Liver (tissue), 3 donors: Measurements from ENCODE around the gene ST7.

ENCODE experiments used
- FOXA1 ChIP-seq: IDR thresholded peaks from 2 replicates; pipeline ENCODE4 v1.6.1; 2016; ENCODE audit warnings: antibody characterized with exemption
- GABPA ChIP-seq, 2 donors: IDR thresholded peaks in 1 of 2; conservative IDR thresholded peaks in 1 of 2; 2 replicates each; pipeline ENCODE4 v1.6.1; 2016; ENCODE audit warnings: antibody characterized with exemption in 2 of 2, mild to moderate bottlenecking in 1 of 2, moderate library complexity in 1 of 2
- HNF4A ChIP-seq, 2 donors: conservative IDR thresholded peaks; 2 replicates each; pipeline ENCODE4 v1.6.1; 2016; ENCODE audit warnings: antibody characterized with exemption in 2 of 2, mild to moderate bottlenecking in 2 of 2
- RAD21 ChIP-seq, 2 donors: IDR thresholded peaks; 2 replicates each; pipeline ENCODE4 v1.6.1; 2016; ENCODE audit warnings: antibody characterized with exemption in 2 of 2, mild to moderate bottlenecking in 2 of 2
- SP1 ChIP-seq: IDR thresholded peaks from 2 replicates; pipeline ENCODE4 v1.6.1; 2018; ENCODE audit warnings: antibody characterized with exemption, mild to moderate bottlenecking
- TAF1 ChIP-seq: conservative IDR thresholded peaks from 2 replicates; pipeline ENCODE4 v1.6.1; 2016; ENCODE audit warnings: antibody characterized with exemption, mild to moderate bottlenecking
- YY1 ChIP-seq: IDR thresholded peaks from 2 replicates; pipeline ENCODE4 v1.6.1; 2016; ENCODE audit warnings: antibody characterized with exemption, mild to moderate bottlenecking
- TF ChIP-seq, protein P1 (sequence below): IDR thresholded peaks from 2 replicates; pipeline ENCODE4 v1.6.1; 2016; ENCODE audit warnings: antibody characterized with exemption
- TF ChIP-seq, protein P2 (sequence below): fragments of 150-350 bp; IDR thresholded peaks from 2 replicates; pipeline ENCODE4 v1.5.1; 2017; ENCODE audit warnings: improper control_type of control experiment, low read depth, low read length; ENCODE audit not compliant: missing input control
- TF ChIP-seq, protein P3 (sequence below): IDR thresholded peaks from 2 replicates; pipeline ENCODE4 v1.6.1; 2016; ENCODE audit warnings: antibody characterized with exemption
- TF ChIP-seq, protein P4 (sequence below): IDR thresholded peaks from 2 replicates; pipeline ENCODE4 v1.6.1; 2016; ENCODE audit warnings: antibody characterized with exemption, mild to moderate bottlenecking
- donor health status: healthy.
- donor health status: healthy.

DNA sequence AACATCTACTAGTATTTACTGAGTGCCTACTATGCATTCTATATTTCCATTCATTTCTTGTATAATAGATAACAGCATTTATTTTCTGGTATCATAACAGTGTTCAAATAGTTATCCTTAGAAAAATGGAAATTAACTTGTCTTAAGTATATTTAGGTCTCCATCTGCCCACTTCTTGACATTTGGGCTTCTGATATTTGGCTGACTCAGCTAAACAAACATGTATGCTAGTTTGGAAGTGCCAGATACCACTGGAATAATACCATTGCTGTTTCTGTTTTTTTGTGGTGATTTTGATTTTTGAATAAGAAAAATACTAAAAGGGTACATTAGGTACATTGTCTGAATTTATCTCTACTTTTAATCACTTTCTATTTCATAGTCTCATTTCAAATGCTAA is 169.2 kb downstream of the ST7 start:
- TF ChIP-seq, protein P1, sequence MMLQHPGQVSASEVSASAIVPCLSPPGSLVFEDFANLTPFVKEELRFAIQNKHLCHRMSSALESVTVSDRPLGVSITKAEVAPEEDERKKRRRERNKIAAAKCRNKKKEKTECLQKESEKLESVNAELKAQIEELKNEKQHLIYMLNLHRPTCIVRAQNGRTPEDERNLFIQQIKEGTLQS = no peak
- TF ChIP-seq RAD21 (IDR thresholded peaks at IDR 0.05) = no peak
- TF ChIP-seq, protein P2, sequence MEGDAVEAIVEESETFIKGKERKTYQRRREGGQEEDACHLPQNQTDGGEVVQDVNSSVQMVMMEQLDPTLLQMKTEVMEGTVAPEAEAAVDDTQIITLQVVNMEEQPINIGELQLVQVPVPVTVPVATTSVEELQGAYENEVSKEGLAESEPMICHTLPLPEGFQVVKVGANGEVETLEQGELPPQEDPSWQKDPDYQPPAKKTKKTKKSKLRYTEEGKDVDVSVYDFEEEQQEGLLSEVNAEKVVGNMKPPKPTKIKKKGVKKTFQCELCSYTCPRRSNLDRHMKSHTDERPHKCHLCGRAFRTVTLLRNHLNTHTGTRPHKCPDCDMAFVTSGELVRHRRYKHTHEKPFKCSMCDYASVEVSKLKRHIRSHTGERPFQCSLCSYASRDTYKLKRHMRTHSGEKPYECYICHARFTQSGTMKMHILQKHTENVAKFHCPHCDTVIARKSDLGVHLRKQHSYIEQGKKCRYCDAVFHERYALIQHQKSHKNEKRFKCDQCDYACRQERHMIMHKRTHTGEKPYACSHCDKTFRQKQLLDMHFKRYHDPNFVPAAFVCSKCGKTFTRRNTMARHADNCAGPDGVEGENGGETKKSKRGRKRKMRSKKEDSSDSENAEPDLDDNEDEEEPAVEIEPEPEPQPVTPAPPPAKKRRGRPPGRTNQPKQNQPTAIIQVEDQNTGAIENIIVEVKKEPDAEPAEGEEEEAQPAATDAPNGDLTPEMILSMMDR = no peak
- no peak for TF ChIP-seq HNF4A (conservative IDR thresholded peaks at IDR 0.05)
- TF ChIP-seq YY1 = no peak
- no peak for TF ChIP-seq SP1
- TF ChIP-seq GABPA (IDR thresholded peaks at IDR 0.05 in 1 of 2, conservative IDR thresholded peaks at IDR 0.05 in 1 of 2) = no peak
- TF ChIP-seq, protein P3, sequence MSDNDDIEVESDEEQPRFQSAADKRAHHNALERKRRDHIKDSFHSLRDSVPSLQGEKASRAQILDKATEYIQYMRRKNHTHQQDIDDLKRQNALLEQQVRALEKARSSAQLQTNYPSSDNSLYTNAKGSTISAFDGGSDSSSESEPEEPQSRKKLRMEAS = no peak
- TF ChIP-seq, protein P4, sequence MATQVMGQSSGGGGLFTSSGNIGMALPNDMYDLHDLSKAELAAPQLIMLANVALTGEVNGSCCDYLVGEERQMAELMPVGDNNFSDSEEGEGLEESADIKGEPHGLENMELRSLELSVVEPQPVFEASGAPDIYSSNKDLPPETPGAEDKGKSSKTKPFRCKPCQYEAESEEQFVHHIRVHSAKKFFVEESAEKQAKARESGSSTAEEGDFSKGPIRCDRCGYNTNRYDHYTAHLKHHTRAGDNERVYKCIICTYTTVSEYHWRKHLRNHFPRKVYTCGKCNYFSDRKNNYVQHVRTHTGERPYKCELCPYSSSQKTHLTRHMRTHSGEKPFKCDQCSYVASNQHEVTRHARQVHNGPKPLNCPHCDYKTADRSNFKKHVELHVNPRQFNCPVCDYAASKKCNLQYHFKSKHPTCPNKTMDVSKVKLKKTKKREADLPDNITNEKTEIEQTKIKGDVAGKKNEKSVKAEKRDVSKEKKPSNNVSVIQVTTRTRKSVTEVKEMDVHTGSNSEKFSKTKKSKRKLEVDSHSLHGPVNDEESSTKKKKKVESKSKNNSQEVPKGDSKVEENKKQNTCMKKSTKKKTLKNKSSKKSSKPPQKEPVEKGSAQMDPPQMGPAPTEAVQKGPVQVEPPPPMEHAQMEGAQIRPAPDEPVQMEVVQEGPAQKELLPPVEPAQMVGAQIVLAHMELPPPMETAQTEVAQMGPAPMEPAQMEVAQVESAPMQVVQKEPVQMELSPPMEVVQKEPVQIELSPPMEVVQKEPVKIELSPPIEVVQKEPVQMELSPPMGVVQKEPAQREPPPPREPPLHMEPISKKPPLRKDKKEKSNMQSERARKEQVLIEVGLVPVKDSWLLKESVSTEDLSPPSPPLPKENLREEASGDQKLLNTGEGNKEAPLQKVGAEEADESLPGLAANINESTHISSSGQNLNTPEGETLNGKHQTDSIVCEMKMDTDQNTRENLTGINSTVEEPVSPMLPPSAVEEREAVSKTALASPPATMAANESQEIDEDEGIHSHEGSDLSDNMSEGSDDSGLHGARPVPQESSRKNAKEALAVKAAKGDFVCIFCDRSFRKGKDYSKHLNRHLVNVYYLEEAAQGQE = no peak
- no peak for TF ChIP-seq TAF1
- no peak for TF ChIP-seq FOXA1
